GM19351 (cell line): ENCODE data around the gene PHLDB2.

Source experiments
- ATAC-seq: cut with Tn5 transposase; IDR thresholded peaks from one replicate; pipeline ENCODE4 v1.9.1; 2021; ENCODE audit warnings: mild to moderate bottlenecking, moderate library complexity; ENCODE audit not compliant: unreplicated experiment

Gene PHLDB2

GRCh38 chr3:111921181-111921580 lies 62.1 kb downstream of the PHLDB2 start:
- ATAC-seq = no peak

GRCh38 chr3:111923095-111923771 lies 64.2 kb downstream of the PHLDB2 start:
- ATAC-seq = no peak

DNA sequence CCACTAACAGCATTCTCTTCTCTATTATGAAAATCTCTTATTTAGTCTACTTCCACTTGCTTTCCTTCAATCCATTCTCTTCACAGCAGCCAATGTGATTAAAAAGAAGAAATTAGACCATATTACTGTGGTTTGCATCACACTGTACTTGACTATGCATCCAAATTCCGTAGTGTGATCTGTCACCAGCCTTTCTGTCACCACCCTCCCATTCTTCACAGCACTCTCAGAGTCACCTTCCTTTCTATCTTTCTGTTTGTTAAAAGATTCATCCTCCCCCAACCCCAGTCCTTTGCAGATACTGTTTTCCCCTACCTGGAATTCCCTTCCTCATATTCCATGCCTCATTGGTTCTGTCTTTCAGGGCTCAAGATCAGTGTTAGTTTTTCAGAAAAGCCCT lies 64.7 kb downstream of the PHLDB2 start:
- no peak for ATAC-seq

- no peak for ATAC-seq
Observed at GRCh38 chr3:111924283-111924682, 65.2 kb downstream of the PHLDB2 start.

DNA sequence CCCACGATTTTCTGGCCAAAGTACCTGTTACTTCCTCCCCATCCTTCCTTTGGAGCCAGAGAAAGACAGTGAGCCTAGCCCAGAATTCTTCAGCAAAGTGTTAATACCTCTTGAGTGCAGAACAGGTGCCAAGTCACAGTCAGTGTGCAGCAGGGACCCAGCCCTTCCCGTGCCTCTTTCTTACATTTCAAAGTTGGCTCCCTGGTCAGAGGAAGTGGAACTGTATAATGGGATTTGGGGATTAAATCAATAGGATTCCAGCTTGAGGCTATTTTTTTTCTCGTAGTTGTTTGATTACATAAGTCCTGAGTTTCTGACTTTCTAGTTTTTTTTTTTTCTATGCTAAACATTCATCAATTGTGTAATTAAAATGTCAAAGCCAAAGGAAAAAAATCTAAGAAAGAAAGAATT lies 67.2 kb downstream of the PHLDB2 start:
- no peak for ATAC-seq

GRCh38 chr3:111928613-111929012 lies 69.5 kb downstream of the PHLDB2 start:
- no peak for ATAC-seq

GRCh38 chr3:111929484-111929883 lies 70.4 kb downstream of the PHLDB2 start:
- no peak for ATAC-seq

DNA sequence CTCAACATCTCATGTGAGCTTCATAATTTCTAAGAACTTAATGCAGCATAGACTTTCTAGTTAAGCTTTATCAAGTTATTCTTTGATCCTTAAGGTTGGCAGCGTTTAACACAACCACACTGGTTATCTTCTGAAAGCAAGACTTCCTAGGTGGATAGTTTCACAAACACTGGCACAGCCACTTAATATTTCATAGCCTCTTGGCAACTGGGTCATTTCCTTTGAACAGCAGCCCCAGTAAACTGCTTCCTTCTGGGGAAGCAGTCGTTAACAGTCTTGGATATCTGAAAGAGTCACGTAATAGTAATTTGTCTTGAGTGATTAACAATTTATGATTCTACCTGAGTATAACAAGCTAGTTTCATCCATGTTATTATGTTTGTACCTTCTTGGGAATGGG lies 73.9 kb downstream of the PHLDB2 start:
- ATAC-seq = no peak

DNA sequence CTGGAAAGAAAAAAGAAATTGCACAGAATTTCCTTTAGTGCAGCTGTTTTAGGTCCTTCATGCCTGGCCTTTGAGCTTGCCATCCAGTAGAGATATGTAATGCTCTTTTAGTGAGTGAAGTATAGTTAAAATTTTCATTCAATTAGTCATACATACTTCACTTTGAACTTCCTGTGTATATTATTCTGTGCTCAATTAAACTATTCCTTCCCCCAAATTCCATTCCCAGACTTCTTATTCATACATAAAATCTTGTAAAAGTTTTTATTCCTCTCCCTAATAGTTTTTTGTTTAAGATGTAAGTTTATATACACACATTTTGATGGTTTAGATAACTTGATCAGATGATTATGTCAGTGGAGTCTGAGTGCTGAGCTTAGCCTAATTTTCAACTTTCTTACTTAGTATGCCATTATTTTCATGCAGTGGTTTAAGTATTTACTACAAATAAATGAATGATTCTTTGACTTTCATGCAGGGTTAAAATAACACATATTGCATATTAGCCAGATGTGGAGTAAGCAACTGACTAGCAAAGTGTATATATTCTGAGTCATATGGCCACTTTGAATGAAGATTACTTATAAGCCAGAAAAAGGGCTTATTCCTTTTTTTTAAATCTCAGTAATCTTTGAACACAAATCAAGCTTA lies 77.3 kb downstream of the PHLDB2 start:
- ATAC-seq = no peak

- ATAC-seq = no peak
Observed at GRCh38 chr3:111936967-111937366, 77.9 kb downstream of the PHLDB2 start.

DNA sequence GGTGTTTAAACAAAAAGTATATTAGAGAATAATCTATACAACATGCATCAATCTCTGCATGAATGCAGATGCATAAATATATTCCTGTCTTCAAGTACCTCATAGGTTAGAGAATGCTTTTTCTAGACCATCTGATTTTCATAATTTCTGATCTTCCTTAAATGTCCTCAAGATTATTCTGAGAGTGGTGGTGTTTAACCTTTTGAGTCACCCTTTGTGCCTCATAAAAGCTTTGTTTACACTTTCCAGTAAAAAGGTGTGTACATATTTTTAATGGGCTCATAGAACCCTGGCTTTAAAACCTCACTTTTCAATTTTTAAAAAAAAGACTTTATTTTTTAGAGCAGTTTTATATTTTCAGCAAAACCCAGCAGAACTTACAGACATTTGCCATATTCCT lies 78.8 kb downstream of the PHLDB2 start:
- ATAC-seq = no peak

DNA sequence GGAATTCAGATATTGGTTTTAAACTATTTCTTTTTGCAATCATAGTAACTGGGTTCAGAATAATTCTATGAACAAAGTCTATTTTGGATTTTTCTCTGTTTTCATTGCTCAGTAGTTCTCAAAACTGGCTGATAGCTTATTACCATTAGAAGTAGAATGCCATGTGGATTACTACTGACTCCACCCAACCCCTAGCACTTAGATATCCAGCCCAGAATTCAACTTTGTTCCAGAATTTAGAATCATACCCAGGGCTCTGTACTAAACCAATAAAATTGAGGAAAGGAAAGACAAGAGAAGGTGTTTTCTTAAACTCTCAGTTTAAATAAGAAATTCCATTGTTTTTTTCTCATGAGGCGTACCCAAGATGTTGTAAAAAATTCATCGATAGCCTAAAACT lies 80.8 kb downstream of the PHLDB2 start:
- ATAC-seq = no peak

GRCh38 chr3:111943533-111943932 lies 84.5 kb downstream of the PHLDB2 start:
- ATAC-seq = no peak

GRCh38 chr3:111944372-111944771 lies 85.3 kb downstream of the PHLDB2 start:
- ATAC-seq = no peak

DNA sequence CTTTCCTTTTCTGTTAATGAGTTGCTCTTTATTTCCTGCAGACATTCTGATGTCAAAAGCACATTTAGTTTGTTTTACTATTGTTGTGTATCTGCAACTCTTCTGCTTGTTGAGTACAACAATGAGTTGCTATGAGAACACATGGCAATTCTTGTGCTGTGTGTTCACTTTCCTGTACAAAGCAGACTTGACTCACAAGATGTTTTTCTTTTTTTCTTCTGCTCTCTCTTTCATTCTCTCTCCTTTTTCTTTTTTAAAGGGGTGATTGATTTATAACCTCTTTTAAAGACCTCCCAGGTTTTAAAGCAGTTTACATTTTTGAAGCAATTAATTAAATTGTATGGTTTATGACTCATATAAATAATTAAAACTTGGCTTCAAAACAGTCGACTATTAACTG lies 88.2 kb downstream of the PHLDB2 start:
- no peak for ATAC-seq

DNA sequence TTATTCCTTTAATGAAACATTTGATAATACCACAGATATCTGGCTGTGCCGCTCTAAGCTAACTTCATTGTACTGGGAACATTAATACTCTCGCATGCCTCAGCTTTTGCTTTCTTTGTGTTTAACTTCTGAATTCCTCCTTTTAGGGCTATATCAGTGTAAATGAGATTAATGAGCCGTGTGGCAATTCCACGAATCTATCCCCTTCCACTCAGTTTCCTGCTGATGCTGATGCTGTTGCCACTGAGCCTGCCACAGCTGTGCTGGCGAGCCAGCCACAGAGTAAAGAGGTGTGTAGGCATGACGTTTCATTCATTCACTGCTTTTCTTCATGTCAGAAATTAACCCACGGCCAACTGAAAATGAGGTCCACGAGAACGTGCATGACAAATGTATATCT lies 89.7 kb downstream of the PHLDB2 start:
- ATAC-seq = no peak

- no peak for ATAC-seq
Observed at GRCh38 chr3:111949712-111950111, 90.6 kb downstream of the PHLDB2 start.

- ATAC-seq = no peak
Observed at GRCh38 chr3:111951032-111951431, 92.0 kb downstream of the PHLDB2 start.

DNA sequence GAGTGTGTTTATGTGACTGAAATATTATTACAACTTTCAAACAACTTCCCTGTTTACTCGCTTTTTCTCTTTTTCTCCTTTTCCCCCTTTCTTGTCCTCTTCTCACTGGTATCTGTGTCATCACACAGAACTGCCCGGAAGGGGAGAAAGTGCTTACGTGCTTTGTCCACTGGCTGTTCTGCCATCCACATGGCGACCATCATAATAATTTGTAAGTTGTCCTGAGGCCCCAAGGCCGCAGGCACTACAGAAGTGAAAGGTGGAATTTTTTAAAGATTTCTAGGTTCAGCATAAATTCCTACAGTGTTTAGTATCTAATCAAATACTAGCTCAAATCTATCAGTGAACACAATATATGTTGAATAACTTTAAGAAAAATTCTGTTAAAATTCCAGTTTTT lies 93.0 kb downstream of the PHLDB2 start:
- no peak for ATAC-seq

- no peak for ATAC-seq
Observed at GRCh38 chr3:111952866-111953450, 93.9 kb downstream of the PHLDB2 start.

DNA sequence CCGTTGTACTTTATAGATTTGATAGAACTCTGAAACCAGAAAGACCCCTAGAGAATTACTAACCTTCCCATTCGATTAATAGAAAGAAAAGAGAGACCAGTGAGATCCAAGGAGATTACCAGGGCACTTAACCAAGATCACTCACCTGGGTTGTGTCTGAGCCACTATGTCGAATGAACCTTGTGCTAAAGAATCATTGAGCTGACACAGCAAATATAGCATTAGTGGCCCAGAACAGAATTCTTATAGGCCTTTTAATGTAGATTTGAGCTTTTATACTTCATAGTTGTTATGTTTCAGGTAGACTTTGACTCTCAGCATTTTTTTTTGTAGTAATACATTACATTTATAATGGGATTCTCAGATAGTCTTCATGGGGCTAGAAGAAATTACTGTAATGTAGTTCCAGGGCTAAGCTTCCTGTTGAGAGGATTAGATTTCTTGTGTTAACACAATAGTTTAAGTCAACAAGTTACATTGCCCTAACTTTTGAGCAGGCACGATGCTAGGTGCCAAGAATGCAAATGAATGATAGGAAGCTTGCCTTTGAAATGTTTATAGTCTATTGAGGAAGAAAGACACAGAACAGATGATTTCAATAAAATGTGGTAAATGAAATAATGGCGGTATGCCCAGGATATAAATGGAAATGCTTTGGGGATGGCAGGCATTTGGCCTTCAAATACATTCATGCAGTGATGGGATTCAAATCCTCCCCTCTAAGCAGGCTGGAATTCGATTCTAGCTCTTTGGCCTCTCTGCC lies 95.3 kb downstream of the PHLDB2 start:
- no peak for ATAC-seq

DNA sequence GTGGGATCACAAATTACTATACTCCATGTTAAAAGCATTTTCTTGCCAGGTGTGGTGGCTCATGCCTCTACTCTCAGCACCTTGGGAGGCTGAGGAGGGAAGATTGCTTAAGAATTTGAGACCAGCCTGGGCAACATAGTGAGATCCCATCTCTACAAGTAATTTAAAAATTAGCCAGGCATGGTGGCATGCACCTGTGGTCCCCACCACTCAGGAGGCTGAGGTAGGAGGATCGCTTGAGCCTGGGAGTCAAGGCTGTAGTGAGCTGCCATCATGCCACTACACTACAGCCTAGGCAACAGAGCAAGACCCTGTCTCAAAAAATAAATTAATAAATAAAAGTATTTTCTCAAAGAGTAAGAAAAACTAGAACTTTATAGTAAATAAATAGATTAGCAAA lies 96.8 kb downstream of the PHLDB2 start:
- ATAC-seq = no peak
